Hindlimb muscle (tissue), 1 donor: ENCODE data around the gene RHOH. TPM values are rescaled to one million over a fixed set of nuclear protein-coding genes. Genes with fewer than 3 reads are reported as not detected.

Experiments
- DNase-seq: peaks from one replicate; pipeline ENCODE4 v3.0.0-alpha.2; 2013
- polyA plus RNA-seq: library from polyadenylated mRNA; unstranded; fragments of 120-200 nt; gene quantifications from one replicate; pipeline ENCODE4 v1.2.1, GENCODE V29; 2013; ENCODE audit not compliant: insufficient read length

The RHOH gene
- polyA plus RNA-seq, 1 donor = 0.13 TPM

- DNase-seq = peak; percentile 38
Observed at GRCh38 chr4:40190019-40190418, 6.8 kb upstream of the RHOH start.

DNA sequence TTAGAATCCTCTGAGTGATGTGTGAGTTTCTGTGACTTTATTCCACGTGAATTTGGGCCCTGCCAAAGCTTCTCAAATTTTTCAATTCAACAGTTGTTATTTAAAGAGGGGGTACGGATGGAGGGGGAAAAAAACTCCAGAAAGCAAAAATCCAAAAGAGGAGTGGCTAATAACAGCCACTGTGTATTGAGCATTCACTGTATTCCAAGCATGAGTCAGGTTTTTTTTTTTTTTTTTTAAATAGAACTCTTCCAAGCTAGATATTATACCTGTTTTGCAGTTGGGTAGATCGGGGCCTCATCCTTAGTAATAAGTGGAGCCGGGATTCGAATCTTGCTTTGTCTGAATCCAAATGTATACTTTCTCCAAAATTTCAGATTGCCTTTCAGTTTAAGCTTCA is 6.4 kb upstream of the RHOH start:
- no peak for DNase-seq

- DNase-seq = no peak
Observed at GRCh38 chr4:40190880-40191815, 5.7 kb upstream of the RHOH start.

DNA sequence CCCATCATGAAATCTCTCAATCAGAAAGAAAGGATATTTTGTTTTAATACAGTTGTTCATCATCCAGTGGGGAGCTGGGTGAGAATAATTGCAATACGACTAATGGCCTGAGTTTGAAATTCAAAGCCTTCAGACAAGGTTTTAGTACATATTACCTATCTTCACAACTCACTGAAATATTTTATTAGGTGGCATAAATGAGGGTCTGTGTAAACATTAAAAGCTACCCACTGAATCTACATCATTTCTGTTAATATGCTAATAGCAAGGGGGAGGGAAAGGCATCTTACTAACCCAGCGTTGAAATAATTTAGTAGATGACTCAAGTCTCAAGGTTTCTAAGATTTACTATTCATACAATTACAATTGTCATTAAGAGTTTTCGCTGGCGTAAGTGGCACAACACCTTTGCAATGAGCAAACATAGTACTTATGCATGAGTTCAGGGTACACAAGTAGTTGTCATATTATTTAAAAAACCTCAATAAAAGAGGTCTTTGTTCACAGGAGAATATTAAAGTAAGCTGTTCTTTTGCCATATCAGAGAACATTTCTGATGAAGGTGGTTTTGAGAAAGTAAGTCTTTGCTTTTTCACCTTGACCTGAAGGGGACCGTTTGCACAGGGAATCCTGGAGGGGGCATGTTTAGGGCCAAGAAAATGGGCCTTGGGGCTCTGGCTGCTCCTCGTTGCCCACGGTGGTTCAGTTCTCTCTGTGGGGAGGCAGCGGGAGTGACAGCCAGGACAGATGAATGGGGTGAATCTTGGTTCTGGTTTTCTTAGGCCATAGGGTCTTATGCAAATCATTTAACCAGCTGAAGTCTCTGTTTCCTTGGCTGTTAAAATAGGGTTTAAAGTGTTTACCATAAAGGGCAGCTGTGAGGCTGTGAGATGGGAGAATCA is 4.5 kb upstream of the RHOH start:
- DNase-seq = no peak

GRCh38 chr4:40193016-40193571 is 3.7 kb upstream of the RHOH start:
- DNase-seq = no peak

DNA sequence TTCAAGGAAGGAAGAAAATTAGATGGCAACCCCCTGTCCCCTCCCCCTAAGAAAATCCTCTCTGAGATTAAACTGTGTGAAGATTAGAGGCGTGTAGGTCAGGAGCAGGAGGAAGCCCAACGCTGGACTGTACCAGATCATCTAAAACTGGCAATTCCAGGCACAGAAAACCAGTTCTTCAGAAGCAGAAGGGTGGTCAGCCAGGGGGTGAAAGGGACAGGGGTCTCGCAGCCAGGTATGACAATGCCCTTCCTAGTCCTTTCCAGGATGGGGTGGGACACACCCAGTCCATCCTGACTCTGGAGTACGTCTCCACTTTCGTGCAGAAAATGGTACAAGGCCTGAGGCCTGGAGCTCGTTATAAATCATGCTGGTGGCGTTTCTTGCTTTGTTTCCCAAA is 3.3 kb upstream of the RHOH start:
- no peak for DNase-seq

DNA sequence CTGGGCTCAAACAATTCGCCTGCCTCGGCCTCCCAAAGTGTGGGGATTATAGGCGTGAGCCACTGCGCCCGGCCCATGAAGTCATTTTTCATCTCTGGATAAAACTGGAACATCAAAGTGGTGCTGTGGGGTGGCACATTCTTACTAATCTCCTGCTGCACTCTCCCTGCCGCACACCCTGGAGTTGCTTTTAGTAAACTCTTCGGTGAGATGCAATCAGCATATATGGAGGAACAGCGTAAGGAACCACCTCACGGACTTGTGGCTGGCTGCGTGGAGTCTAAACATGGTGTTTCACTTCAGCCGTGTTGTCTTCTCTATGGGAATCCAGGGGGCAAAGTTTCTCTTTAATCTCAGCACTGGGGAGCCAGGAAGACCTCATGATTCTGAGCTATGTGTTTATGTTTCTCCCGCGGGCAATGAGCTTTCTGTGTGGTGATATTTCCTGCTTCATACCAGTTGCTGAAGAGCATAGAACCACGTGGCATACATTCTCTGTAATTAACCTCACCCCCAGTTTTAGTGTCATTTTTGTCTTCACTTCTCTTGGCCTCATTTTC is 2.1 kb upstream of the RHOH start:
- no peak for DNase-seq

DNA sequence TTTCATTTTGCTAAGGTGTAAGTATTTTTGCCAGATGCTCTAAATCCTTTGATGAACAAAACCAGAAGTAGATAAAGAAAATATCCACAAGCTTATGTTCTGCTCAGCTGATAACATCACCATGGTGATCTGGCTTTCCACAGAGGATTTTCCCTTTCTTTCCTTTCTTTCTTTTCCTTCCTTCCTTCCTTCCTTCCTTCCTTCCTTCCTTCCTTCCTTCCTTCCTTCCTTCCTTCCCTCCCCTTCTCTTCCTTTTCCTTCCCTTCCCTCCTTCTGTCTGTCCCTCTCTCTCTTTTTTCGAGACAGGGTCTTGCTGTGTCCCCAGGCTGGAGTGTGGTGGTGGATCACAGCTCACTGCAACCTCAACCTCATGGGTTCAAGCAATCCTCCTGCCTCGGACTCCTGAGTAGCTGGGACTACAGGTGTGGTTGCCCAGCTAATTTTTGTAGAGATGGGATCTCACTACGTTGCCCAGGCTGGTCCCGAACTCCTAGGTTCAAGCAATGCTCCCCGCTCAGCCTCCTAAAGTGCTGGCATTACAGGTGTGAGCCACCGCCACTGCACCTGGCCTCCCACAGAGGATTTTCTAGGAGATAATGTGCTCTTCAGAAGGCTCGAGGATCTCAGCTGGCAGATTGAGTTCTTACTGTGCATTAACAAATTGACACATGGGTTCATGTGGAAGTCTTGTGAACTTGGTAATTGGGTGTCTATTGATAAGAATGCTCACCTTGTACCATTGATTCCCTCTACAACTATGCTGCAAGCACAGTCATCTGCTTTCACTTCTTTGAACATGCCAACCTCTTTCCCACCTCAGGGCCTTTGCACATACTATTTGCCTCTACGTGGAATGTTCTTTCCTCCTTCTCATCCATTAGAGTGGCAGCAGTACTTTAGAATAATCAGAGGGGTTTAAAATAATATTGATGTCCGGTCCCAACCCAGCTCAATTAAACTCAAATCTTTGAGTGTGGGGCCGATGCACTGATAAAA is 1.4 kb upstream of the RHOH start:
- DNase-seq = no peak

- no peak for DNase-seq
Observed at GRCh38 chr4:40196272-40196671, 559 bp upstream of the RHOH start.

- no peak for DNase-seq
Observed at GRCh38 chr4:40197879-40198689, 1.3 kb downstream of the RHOH start.

DNA sequence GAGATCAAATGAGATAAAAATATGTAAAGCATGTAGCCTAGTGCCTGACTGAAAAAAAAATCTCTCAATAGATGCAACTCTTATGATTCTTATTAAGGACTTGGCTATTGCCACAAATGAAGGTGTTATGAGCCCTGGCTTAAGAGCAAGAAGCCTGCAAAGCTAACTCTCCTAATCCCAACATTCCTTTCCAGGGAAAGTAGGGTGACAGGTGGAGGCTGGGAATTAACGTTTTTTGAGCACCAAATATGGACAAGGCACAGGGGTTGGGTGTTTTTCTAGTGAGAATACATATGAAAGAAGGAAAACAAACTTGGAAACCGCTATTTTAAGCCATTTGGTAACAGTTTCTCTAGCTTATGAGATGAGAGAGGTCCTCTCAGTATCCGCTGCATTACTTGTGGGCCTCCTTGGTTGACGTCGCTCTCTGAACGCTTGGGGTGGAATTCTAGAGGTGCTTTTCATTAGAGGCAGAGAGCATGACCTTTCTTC is 2.4 kb downstream of the RHOH start:
- DNase-seq = no peak

- DNase-seq = no peak
Observed at GRCh38 chr4:40199999-40200874, 3.4 kb downstream of the RHOH start.

DNA sequence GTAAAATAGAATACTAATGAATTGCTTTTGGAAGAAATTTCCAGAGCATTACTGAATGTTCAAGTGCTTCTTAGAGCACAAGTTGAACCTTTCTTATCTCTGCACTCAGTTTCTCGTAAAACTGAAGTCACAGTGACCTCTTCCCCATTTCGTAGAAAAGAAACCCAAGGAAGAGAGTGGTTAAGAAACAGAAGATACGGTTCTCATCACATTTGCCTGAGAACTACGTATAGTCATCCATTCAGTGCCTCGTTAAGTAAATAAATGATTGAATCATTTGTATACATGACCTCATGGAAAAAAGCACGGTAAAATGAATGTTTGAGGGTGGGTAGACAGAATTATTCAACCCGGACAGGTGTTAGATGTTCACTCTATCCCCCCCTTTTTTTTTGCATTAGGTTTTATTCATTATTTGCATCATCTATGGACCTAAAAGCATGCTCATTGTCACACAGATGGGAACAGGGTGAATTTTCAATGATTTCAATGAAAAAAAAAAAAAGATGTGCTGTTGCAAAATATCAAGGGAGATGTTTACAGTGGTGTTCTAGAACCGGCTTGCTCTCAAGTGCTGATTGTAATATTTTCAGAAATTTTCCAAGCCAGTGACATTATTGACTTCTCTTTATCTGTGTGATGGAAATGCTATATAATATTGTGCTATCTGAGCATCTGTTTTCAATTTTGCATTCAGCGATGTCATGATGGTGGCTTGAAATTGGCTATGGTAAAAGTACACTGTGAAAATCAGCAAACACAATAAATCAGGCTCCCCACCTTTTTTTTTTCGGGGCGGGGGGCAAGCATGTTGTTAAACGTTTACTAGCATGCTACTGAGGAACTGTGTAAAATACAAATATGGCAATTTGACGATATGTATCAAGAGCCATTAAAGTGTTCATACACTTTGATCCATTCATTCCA is 4.3 kb downstream of the RHOH start:
- no peak for DNase-seq

GRCh38 chr4:40201898-40202297 is 5.1 kb downstream of the RHOH start:
- DNase-seq = no peak

- DNase-seq = no peak
Observed at GRCh38 chr4:40202474-40202873, 5.6 kb downstream of the RHOH start.

DNA sequence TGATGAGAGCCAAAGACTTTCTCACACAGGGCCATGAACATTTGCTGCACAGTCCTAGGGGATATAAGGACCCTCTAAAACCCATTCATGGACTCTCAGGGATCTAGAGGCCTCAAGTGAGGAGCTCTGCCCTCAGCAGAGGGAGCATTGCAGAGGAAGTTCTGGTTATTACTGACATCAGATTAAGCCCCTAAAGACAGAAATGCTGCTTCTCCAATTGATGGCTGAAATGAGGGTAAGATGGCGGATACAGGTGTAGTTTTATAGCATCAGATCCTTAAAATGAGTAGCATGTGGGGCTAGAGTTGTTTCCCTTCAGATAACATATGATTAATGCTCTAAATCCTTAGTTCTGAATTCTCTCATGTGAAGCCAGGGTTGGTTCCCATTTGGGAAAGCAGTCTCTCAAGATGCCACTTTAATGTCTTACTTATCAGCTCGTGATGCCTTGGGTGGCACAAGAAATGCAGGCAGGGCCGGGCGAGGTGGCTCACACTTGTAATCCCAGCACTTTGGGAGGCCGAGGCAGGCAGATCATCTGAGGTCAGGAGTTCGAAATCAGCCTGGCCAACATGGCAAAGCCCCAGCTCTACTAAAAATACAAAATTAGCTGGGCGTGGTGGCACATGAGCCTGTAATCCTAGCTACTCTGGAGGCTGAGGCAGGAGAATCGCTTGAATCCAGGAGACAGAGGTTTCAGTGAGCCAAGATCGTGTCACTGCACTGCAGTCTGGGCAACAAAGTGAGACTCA is 7.9 kb downstream of the RHOH start:
- DNase-seq = no peak
